HG02571 (cell line): ENCODE results near the gene LRRC75A.
"Not testable (repeated sequence)": the region's sequence is repeated elsewhere in the genome, so short reads cannot be mapped to it uniquely, and the experiment has no call there.

Experiments
- ATAC-seq: cut with Tn5 transposase; IDR thresholded peaks from one replicate; pipeline ENCODE4 v1.9.1; 2021; ENCODE audit warnings: mild to moderate bottlenecking, moderate library complexity; ENCODE audit not compliant: unreplicated experiment

Gene LRRC75A, protein sequence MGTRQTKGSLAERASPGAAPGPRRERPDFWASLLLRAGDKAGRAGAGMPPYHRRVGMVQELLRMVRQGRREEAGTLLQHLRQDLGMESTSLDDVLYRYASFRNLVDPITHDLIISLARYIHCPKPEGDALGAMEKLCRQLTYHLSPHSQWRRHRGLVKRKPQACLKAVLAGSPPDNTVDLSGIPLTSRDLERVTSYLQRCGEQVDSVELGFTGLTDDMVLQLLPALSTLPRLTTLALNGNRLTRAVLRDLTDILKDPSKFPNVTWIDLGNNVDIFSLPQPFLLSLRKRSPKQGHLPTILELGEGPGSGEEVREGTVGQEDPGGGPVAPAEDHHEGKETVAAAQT

DNA sequence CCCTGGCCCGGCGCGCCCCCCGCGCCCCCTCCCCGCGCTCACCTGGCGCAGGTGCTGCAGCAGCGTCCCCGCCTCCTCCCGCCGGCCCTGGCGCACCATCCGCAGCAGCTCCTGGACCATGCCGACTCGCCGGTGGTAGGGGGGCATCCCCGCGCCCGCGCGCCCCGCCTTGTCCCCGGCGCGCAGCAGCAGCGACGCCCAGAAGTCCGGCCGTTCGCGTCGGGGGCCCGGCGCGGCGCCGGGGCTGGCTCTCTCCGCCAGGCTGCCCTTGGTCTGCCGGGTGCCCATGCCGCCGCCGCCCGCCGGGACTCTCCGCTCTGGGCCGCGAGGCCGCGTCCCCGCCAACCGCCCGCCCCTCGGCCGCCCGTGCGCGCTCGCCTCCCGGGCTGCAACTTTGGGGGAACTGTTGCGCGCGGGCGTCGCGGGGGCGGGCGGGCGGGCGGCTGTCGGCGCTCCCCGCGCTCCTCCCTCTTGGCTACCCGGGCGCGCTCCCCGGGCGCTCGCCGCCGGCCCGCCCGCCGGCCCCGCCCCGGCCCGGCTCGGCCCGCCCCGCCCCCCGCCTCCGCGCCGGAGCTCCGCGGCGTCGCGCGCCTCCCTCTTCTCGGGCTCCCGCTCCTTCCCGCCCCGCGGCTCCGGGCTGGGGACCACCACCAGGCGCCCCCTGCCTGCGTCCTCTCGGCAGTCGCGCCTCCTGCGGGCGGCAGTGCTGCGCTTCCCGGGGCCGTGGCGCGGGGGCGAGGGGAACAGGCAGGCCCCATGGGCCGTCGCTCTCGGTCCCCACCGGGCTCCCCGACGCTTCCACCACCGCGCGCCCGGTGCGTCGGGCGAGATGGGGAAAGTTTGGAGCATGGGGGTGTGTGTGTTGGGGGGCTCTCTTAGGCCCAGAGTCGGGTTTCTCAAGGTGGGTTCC, at the start of gene LRRC75A:
LRRC75A (minus strand) TSS at position 491 of the 910 bp plus-strand sequence; CDS start at position 288, 203 bp downstream.
- ATAC-seq: no peak

DNA sequence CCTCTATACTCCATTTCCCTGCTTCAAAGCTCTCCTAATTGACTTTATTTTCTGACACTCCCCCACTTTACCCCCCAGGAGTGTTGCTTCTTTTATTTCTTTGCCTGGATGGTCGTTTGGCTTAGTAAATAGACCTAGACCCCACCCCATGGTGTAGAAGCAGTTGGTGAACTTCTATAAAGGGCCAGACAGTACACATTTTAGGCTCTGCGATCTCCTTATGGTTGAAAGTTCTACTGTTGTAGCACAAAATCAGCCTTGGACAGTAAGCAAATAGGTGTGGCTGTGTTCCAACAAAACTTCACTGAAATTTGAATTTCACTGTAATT, 45.1 kb upstream of the LRRC75A start:
- no peak for ATAC-seq

DNA sequence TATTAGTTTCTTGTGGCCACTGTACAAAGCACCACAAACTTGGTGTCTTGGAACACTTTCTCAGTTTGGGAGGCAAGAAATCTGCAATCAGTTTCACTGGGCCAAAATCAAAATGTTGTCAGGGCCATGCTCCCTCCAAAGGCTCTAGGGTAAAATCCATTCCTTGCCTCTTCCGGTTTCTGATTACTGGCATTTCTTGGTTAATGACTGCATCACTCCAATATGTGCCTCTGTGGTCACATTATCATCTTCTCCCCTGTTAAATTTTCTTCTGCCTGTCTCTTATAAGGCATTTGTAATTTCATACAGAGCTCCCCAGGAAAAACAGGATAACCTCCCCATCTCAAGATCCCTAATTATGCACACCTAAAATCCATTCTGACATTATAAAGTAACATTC, 42.2 kb upstream of the LRRC75A start:
- no peak for ATAC-seq

DNA sequence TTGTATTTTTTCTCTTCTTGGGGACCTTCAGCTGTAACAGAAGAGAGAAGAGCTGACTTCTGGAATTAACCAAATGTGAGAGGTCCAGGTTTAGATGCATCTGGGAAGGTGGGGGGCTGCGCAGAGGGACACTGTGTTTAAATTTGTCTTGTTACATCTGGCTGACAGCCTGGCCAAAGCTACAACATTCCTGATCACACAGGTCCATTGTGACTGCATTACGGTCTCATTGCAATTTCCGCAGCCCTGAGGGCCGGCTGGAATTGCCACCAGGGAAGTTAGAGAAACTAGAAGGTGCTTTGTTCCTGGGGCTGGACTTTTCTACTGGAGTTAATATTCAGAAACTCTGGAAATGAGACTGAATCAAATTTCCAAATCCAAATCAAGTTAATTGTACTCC, 37.9 kb upstream of the LRRC75A start:
- ATAC-seq: no peak

DNA sequence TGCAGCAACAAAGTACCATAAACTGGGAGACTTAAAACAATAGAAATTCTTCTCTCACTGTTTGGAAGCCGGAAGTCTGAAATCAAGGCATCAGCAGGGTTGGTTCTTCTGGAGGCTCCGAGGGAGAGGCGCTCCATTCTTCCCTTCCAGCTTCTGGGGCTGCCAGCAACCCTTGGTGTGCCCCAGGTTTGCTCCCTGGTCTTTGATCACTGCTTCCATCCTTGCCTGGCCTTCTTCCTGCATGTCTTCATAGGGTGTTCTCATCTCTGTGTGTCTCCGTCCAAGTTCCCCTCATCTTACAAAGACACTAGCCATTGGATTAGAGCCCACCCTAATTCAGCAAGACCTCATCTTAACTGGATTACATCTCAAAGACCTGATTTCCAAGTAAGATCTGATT, 35.3 kb upstream of the LRRC75A start:
- no peak for ATAC-seq

DNA sequence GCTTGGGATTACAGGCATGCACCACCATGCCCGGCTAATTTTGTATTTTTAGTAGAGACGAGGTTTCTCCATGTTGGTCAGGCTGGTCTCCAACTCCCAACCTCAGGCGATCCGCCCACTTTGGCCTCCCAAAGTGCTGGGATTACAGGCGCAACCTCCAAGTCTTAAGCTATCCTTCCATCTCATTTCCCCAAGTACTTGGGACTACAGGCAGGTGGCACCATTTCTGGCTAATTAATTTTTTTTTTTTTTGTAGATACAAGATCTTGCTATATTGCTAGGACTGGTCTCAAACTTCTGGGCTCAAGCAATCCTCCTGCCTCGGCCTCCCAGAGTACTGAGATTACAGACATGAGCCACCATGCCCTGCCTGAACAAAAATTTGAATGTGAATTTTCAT, 33.6 kb upstream of the LRRC75A start:
- ATAC-seq: not testable (repeated sequence)

DNA sequence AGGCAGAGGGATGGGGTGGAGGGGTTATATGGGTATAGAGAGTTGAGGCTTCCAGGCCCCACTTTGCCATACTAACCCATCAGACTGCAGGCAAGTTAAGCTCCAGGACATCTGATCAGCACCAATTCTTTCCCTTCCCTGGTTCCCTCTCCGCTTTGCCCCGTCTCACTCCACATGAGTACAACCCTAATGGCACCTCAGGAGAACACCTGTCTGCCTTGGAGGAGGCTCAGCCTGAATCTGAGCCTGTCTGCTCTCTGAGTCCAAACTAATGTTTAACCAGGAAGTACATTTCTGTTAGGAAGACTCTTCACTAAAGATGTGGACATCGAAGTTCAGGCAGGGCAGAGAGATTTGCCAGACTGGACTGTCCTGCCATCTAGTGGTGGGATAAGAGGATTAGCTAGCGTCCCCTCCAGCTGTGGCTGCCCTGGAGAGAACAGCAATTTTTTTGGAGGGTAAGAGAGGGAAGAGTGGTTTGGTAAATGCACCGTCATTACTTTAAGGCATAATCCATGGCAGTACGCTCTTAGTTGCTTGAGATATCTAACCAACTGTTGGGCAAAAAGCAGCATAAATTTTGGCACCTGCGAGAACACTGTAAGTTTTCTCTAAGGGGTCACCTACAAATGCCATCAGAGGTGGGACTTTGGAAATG, 29.2 kb upstream of the LRRC75A start:
- ATAC-seq: no peak

DNA sequence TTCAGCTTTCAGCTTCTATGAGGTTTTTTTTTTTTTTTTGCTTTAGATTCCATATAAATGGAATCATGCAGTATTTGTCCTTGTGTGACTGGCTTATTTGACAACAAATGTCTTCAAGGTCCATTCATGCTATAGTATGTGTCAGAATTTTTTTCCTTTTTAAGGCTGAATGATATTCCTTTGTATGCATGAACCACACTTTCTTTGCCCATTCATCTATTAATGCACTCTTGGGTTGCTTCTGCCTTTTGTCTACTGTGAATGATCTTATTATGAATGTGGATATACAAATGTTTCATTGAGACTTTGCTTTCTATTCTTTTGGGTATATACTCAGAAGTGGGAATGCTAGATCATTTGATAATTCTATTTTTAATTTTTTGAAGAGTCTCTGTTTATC, 27.0 kb upstream of the LRRC75A start:
- no peak for ATAC-seq

DNA sequence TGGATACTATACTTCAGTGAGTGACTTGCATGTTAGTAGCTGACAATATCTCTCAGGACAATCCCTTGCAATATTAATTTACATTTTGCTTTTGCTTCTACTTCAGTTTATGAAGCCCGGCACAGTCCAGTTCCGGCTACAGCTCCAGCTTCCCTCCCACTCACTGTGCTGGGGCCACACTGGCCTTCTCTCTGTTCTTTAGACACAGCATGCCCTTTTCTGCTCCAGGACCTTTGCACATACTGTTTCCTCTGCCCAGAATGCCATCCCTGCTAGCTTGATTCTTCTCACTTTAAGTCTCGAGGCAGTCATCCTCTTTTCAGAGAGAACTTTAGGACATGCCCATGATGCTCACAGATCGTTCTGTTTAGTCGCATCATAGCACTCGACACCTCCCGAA, 25.5 kb upstream of the LRRC75A start:
- ATAC-seq: no peak

DNA sequence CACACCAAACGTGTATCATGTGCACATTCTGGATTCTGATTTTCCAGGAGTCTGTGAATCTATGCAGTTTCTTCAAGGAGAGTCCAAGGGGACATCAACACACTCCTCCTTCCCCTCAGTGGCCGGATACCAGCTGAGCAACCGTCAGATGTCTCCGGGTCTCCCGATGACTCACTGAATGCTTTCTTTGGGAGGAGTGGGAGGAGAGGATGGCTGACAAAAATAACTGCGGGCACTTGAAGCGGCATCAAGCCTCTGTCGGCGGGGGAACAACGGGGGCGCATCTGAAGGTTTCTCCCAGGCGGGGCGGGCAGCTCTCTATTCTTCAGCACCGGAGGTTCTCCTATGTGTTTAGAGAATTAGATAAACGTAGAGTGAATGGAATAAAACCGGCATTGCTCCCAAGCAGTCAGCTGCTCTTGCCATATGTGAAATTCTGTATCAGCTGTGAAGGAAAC, 24.6 kb upstream of the LRRC75A start:
- ATAC-seq: no peak

DNA sequence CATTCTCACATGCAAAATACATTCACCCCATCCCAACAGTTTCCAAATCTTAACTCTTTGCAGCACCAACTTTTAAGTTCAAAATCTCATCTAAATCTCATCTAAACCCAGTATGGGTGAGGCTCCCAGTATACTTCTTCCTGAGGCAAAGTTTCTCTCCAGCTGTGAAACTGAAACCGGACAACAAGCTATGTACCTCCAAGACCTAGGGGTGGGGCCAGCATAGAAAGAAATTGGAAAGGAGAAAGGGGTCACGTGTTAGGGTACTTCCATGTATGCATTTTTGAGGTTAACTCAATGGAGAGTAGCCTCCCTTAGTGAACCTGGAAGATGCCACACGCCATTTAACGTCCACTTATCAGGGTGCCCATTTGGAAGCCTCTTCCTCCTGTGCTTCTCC, 23.9 kb upstream of the LRRC75A start:
- no peak for ATAC-seq

DNA sequence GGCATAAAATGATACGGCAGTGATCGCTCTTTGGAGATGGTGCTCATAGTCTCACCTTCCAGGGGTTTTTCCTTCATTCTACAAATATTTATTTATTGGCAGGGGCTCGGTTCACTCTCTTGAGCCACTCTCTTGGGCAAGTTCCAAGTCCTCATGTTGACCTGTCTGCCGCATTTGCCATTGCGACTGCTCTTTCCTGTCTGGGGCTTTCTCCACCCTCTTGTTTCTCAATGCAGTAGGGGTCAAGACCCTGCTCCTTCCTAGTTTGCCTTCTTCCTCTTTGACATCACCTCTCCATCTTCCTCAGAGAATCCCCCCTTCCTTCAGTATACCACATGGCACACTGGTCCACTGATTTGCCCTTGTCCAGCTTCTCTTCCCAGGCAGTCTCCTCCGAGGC, 21.9 kb upstream of the LRRC75A start:
- no peak for ATAC-seq

DNA sequence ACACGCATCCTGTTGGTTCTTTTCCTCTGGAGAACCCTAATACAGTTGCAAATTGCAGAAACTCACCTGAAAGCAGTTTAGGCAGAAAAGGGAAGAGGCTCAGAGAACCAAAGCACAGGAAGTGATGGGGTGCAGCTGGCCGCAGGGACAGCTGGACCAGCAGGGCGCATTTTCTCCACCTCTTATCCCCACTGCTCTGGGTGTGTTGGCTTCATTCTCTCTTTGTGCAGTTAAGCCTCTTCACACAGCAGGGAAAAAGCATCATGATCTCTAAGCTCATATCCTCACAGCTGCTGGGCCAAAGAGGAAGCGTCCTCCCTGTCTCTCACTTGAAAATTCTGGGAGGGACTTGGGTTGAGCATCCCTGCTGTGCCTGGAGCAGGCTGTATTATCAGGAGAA, 20.0 kb upstream of the LRRC75A start:
- ATAC-seq: no peak

DNA sequence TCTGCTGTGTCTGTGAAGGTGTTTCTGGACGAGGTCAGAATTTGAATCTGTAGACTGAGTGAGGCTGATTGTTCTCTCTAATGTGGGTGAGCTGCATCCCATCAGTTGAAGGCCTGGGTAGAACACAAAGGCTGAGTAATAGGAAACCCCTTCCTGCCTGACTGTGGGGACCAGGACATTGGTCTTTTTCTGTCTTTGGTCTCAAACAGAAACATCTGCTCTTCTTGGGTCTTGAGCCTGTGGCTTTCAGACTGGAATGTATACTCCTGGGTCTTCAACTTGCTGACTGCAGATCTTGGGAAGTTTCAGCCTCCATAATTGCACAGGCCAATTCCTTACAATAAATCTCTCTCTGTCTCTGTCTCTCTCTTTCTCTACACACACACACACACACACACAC, 19.6 kb upstream of the LRRC75A start:
- ATAC-seq: no peak

DNA sequence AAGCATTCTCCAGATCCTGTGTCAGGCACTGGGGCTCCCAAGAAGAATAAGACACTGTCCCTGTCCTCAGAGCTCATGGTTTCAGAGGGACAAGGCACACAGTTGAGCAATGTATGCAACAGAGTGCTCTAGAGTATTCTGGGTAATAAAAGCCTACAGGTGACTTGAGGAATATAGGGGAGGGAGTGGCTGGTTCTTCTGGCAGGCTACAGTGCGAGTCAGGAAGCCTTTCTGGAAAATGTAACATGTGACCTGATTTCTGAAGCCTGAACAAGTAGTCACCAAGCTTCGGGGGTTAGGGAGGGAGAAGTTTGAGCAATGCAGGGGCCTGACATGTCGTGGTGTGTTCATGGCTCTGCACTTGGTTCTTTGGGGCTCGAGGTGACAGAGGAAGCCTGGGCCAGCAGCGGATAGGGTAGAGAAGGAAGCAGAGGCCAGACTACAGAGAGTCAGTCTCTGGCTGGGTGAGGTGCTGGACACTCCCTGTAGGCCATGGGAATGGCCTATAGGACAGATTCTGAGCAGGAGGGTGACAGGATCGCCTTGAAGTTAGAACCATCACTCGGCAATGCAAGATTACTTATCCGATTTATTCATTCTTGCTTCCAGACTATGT, 16.0 kb upstream of the LRRC75A start:
- no peak for ATAC-seq

DNA sequence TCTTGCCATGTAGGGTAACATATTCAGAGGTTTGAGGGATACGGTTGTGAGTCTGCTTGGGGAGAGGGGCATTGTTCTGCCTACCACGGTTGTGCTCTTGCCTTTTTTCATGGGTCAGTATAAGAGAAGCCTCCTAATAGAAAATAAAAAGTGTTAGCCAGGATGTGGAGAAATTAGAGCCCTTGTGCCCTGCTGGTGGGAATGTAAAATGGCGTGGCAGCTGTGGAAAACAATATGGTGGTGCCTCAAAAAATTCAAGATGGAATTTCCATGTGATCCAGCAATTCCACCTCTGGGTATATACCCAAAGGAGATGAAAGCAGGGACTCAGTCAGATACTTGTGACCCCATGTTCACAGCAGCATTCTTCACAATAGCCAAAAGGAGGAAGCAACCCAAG, 14.2 kb upstream of the LRRC75A start:
- ATAC-seq: no peak

DNA sequence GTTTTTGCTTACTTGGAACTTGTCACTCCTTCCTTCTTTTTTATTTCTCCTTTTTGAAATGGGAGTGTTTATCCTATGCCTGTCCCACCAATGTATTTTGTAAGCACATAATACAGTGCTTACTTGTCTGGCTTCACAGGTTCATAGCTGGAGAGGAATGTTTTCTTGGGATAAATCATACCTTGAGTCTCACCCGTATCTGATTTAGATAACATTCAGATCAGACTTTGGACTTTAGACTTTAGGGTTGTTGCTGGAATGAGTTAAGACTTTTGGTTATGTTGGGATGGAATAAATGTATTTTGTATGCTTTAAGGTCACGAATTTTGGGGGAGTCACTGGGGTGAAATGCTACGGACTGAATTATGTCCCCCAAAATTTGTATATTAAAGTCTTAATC, 13.0 kb upstream of the LRRC75A start:
- no peak for ATAC-seq

DNA sequence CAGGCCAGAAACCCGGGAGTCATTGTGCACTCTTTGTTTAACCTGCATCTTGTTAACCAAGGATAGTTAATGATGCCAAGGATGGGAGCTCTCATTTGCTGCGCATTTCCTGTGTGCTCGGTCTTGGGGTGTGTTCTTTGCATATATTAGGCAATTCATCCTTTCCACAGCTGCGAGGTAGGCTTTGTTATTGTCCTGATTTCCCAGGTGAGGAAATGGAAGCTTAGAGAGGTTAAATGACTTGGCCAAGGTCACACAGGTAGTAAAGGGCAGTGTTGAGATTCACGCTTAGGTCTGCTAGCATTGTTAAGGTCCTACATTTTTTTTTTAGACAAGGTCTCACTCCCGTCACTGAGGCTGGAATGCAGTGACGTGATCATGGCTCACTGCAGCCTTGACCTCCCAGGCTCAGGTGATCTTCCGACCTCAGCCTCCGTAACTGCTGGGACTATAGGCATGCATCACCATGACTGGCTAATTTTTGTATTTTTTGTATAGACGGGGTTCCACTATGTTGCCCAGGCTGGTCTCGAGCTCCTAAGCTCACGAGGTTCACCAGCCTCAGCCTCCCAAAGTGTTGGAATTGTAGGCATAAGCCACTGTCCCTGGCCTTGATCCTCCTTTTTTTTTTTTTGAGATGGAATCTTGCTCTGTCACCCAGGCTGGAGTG, 5.0 kb upstream of the LRRC75A start:
- ATAC-seq: no peak

DNA sequence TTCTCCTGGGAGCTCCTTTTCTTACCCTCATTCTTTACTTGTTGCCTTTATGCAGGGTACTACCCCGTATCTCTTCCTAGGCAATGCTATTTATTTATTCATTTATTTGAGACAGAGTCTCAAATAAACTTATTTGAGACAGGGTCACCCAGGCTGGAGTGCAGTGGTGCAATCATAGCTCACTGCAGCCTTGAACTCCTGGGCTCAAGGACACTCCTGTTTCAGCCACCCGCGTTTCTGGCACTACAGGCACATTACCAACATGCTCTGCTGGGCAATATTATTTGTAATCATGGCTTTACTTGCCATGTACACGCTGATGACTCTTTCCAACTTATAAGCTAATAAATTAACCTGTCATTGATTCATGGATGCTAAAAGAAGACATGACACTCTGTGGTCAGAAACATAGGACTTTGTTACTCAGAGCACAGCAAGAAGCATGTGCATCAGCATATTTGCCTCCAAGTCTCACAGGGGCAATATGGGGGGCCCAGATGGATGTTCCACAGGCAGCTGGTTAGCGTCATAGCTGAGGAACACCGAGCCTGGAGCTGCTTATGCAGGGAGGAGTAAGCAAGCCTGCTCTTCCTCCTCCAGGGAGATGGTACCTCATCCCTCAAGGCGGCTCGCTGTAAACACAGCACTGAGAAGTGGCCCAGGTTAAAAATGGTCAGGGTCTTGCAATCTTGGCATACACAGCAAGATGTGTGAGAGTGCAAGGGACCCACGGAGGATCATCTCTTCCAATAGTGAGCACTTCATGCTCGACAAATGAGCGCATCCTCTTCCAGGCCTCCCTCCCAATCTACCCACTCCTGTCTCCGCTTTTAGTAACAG, 4.2 kb upstream of the LRRC75A start:
- no peak for ATAC-seq

DNA sequence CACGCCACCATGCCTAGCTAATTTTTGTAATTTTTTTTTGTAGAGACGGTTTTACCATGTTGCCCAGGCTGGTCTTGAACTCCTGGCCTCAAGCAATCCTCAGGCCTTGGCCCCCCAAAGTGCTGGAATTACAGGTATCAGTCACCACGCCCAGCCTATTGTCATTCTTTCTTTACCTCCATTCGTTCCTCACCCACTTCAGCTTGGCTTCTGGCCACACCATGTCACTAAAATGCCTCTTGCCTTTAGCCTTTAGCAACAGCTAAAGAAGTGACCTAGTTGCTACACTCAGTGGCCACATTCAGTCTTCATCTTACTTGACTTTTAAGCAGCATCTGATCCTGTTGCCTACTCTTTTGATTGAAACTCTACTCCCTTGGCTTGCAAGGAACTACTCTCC, 3.6 kb upstream of the LRRC75A start:
- ATAC-seq: no peak
